Uterus (tissue), 4 donors: ENCODE measurements around the gene TEX2. TPM values are rescaled to one million over a fixed set of nuclear protein-coding genes. Genes with fewer than 3 reads are reported as not detected.

ENCODE experiments used
- DNase-seq, 2 donors: peaks; one replicate each; pipeline ENCODE4 v3.0.0-alpha.2; 2019 to 2020
- H3K27ac ChIP-seq, 2 donors: fragments of 200-600 bp; sonication (generic); 1 replicate in 1 of 2; 2 replicates in 1 of 2; pipeline ENCODE4 v1.5.1; 2016 to 2018
- H3K27me3 ChIP-seq, 2 donors: fragments of 200-600 bp; sonication (generic); one replicate each; pipeline ENCODE4 v1.5.1; 2018 to 2019; ENCODE audit warnings: control low read depth in 1 of 2
- H3K36me3 ChIP-seq, 2 donors: fragments of 200-600 bp; sonication (generic); one replicate each; pipeline ENCODE4 v1.5.1; 2019; ENCODE audit warnings: control low read depth in 1 of 2
- H3K4me1 ChIP-seq, 2 donors: fragments of 200-600 bp; sonication (generic); one replicate each; pipeline ENCODE4 v1.5.1; 2018 to 2019; ENCODE audit warnings: control low read depth in 1 of 2
- H3K4me3 ChIP-seq, 2 donors: fragments of 200-600 bp; sonication (generic); 1 replicate in 1 of 2; 2 replicates in 1 of 2; pipeline ENCODE4 v1.5.1; 2018 to 2019; ENCODE audit warnings: mild to moderate bottlenecking in 1 of 2
- H3K9me3 ChIP-seq, 2 donors: fragments of 200-600 bp; sonication (generic); one replicate each; pipeline ENCODE4 v1.5.1; 2019; ENCODE audit warnings: control low read depth in 1 of 2
- POLR2A ChIP-seq, 2 donors: fragments of 450-650 bp; IDR thresholded peaks; one replicate each; pipeline ENCODE4 v1.6.1; 2016; ENCODE audit warnings: antibody characterized with exemption in 2 of 2, mild to moderate bottlenecking in 1 of 2, moderate library complexity in 1 of 2
- intact Hi-C: fragments of 100-400 bp; cut with DNase I; formaldehyde crosslinking; loops from one replicate; pipeline ENCODE4 v1.15.1; 2023; ENCODE audit warnings: low total_unique reads
- total RNA-seq, 4 donors: library from RNA; depleted of rRNA in 3 of 4; stranded (reverse); fragments of >200 nt in 3 of 4; gene quantifications; one replicate each; pipeline versions ENCODE4 v1.1.0 to v1.2.4, GENCODE V29; 2014 to 2023
- TF ChIP-seq, protein P1 (sequence below), 4 experiments: fragments of 200-600 bp in 2 of 4; fragments of 450-650 bp in 2 of 4; sonication (generic) in 2 of 4; IDR thresholded peaks; one replicate each; pipeline ENCODE4 v1.5.1; 2016 to 2019; ENCODE audit warnings: antibody characterized with exemption in 4 of 4, mild to moderate bottlenecking in 2 of 4, moderate library complexity in 1 of 4
- donor health status: DM: yes; HTN: yes; CAD: no.

The TEX2 gene
- total RNA-seq, 4 donors from 2014 or later: 23.8 to 43.4 (median 35.6) TPM

DNA sequence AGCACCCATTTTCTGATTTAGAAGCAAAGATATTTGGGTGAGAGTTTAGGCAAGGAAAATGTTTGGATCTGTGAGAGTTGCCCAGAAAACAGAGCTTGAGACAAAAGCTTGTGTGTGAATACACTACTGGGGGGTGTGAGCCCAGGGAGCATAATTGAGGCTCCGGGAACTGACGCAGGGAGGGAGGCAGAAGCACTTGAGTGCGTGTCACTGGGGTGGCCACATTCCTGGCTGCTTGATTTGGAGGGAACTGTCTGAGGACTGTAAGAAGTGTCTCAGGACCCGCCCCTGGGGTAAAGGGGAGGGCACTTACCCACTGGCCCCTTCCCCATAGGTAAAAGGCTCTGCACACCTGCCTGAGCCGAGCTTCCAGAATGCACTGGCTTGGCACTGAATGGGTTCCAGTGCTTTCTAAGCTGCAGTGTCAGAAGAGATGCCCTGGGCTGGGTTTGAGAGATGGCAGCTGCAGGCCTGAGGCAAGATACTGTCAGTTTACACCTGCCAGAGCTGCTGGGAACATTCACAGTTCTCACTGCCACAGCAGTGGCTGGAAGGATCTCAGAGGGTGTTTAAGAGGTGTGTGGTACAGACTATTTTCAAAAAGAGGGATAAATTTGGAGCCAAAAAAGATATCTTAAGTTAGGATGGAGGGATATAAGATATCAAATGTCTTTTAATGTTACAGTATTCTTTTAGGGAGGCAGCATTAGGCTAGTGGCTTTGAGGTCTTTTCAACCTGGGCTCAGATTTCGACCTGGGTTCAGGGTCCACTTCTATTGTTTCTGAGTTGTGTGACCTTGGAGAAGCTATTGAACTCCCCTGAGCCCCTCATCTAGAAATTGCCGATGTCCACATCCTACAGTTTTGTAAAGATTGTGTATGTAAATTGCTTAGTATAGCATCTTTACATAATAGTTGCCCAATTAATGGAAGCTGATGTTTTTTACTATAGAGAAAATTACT is 6.9 kb upstream of the TEX2 start:
- no peak overlapping the region for H3K27ac ChIP-seq
- no peak for TF ChIP-seq POLR2A (IDR thresholded peaks at IDR 0.05)
- TF ChIP-seq, protein P1, sequence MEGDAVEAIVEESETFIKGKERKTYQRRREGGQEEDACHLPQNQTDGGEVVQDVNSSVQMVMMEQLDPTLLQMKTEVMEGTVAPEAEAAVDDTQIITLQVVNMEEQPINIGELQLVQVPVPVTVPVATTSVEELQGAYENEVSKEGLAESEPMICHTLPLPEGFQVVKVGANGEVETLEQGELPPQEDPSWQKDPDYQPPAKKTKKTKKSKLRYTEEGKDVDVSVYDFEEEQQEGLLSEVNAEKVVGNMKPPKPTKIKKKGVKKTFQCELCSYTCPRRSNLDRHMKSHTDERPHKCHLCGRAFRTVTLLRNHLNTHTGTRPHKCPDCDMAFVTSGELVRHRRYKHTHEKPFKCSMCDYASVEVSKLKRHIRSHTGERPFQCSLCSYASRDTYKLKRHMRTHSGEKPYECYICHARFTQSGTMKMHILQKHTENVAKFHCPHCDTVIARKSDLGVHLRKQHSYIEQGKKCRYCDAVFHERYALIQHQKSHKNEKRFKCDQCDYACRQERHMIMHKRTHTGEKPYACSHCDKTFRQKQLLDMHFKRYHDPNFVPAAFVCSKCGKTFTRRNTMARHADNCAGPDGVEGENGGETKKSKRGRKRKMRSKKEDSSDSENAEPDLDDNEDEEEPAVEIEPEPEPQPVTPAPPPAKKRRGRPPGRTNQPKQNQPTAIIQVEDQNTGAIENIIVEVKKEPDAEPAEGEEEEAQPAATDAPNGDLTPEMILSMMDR (IDR thresholded peaks at IDR 0.05): no peak
- no peaks in the 10 kb centered on the region for H3K4me1 ChIP-seq
- no peaks in the 10 kb centered on the region for H3K27me3 ChIP-seq
- H3K9me3 ChIP-seq: no peaks in the 10 kb centered on the region
- no peaks in the 10 kb centered on the region for H3K36me3 ChIP-seq
- intact Hi-C loops: loop anchor here (10.0 kb wide), 1 partner anchor 115 kb away; no protein-coding TSS in a partner anchor
- no peak for DNase-seq
- no peak overlapping the region for H3K4me3 ChIP-seq

DNA sequence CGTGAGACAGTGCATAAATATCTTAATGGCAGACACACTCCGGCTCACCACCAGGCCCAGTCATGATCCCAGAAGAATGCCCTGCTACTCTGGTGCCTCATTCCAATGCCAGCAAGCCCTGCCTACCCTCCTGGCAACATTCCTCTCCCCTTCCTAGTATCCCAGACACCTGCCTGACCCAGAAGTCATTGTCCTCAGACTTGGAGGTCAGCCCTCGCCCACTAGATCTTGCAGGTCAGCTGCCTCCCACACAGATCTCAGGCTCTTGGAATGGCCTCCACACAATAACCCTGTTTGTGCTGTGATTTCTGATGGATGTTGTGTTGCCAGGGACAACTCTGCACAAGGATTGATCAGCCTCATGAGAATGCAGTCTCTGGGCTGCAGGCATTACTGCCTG is 1.8 kb upstream of the TEX2 start:
- Histone ChIP-seq H3K9me3 (no peaks in the 10 kb centered on the region), H3K4me3 (no peak overlapping the region), H3K36me3 (no peaks in the 10 kb centered on the region), H3K27me3 (no peaks in the 10 kb centered on the region), H3K27ac (no peak overlapping the region), H3K4me1 (peaks cover 0 to 4% of the 10 kb centered on the region in 2 donors)
- intact Hi-C loops: loop anchor here (10.0 kb wide), 1 partner anchor 110 kb away; no protein-coding TSS in a partner anchor
- DNase-seq: no peak
- no peak for TF ChIP-seq POLR2A (IDR thresholded peaks at IDR 0.05)
- TF ChIP-seq, protein P1 (IDR thresholded peaks at IDR 0.05): no peak

DNA sequence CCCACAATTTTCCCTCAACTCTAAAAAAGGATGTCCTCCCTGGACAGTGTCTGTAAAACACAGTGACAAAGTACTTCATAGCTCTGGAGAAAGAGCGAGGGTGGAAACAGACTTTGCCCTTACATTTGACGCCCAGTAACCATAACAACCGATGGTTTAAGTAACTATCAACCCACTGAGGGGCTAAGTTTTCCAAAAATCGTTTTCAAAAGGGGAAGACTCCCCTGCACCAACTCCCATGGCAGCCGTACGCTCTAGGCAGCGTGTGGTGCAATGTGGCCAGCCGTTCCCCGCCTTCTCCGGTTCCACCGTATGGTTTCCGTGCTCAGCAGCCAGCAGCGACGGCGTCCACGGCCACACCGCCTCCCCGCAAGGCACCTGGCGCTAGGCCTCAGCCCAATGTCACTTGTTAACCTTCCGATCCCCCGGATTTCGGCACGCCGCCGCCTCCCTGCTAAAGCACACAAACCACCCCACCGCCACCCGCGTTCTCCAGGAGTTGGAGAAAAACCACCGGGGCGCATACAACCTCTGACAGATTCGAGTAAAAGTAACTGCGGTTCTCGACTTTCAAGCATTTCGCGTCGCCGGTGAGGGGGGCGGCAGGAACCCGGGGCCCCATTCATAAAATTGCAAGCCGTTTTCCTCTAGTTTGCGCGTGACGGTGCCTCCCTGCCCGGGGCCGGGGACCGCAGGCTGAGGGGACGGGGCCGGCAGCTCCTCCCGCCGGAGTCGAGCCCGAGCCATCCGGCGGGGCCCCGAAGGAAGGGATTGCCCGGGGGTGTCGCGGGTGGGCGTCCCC is 661 bp downstream of the TEX2 start:
- Histone ChIP-seq H3K4me3 (peak overlapping the region; percentile 94 to 96), H3K36me3 (no peaks in the 10 kb centered on the region), H3K4me1 (peaks cover under 1 to 4% of the 10 kb centered on the region in 2 donors), H3K27me3 (no peaks in the 10 kb centered on the region), H3K9me3 (no peaks in the 10 kb centered on the region), H3K27ac (peak overlapping the region; percentile 86 to 87)
- TF ChIP-seq POLR2A (IDR thresholded peaks at IDR 0.05): no peak
- TF ChIP-seq, protein P1 (IDR thresholded peaks at IDR 0.05): no peak
- intact Hi-C loops: loop anchor here (10.0 kb wide), 1 partner anchor 108 kb away; no protein-coding TSS in a partner anchor
- peak; percentile 36 to 39 for DNase-seq

DNA sequence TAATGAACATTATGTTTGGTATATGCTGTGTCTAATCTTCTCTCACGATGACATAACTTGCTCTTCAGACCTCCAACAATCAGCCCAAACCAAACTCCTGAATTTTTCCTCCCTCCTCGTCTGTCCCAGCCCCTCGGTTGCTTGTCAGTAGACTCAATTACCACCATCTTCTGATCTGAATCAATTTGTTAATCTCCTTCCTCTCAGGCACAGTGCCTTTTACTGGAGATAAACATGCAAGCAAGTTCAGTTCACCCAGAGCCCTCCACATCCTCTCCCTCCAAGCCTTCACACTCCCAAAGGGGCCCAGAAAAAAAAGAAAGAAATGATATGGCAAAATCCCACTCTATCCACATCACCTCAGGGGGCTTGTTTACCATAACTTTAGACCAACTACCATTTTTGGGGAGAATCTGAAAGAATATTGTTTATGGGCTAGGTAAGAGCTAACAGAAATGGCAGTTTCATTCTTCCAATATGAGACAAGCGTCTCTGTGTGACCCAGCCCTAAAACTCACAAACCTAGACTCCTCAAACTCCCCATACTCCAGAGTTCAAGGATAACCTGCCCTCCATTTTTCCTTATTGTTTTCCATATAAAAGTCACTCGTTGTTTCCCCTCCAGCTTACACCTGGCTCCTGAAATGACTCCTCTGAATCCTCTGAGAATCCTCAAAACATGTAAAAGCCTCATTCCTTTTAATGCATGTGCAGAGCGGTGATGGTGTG is 1.5 kb downstream of the TEX2 start:
- no peak for TF ChIP-seq POLR2A (IDR thresholded peaks at IDR 0.05)
- TF ChIP-seq, protein P1 (IDR thresholded peaks at IDR 0.05): no peak
- no peak for DNase-seq
- no peaks in the 10 kb centered on the region for H3K27me3 ChIP-seq
- H3K27ac ChIP-seq: no peak overlapping the region
- intact Hi-C loops: loop anchor here (10.0 kb wide), 1 partner anchor 107 kb away; no protein-coding TSS in a partner anchor
- peak overlapping the region; percentile 94 to 96 for H3K4me3 ChIP-seq
- peaks cover 3 to 4% of the 10 kb centered on the region in 2 donors for H3K4me1 ChIP-seq
- H3K36me3 ChIP-seq: no peaks in the 10 kb centered on the region
- no peaks in the 10 kb centered on the region for H3K9me3 ChIP-seq
